GM18507 (cell line): Measurements from ENCODE around the gene OR1S2.
"Not testable (repeated sequence)": the region's sequence is repeated elsewhere in the genome, so short reads cannot be mapped to it uniquely, and the experiment has no call there.

Source experiments
- DNase-seq: peaks from one replicate; pipeline ENCODE4 v3.0.0; 2011; ENCODE audit warnings: low read depth; ENCODE audit not compliant: insufficient read length; ENCODE audit errors: extremely low spot score
- FAIRE-seq: peaks from 2 replicates; lab custom pipeline; 2011; peaks lifted over from hg19 to GRCh38; lab: Jason Lieb, UNC

Gene OR1S2

GRCh38 chr11:58204042-58204441, at the start of gene OR1S2:
Gene OR1S2, minus strand, starts transcription at chr11:58204142. Its CDS starts 0 bp downstream, at chr11:58204142.
- no peak for FAIRE-seq
- DNase-seq: no peak

DNA sequence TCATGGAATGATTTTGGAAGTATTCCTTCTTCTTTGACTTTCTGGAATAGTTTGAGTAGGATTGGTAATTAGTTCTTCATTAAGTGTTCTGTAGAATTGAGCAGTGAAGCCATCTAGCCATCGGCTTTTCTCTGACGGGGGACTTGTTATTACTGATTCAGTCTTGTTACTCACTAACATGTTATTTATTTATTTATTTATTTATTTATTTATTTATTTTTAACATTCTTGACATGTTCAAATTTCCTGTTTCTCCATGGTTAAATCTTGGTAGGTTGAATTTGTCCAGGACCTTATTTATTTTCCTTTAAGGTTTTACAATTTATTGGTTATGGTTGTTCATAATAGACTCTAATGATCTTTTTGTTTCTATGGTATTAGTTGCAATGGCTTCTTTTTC, 40.0 kb upstream of the OR1S2 start:
- FAIRE-seq (no peak), DNase-seq (no peak)

GRCh38 chr11:58227956-58228615, 24.1 kb upstream of the OR1S2 start:
- DNase-seq (no peak), FAIRE-seq (no peak)

DNA sequence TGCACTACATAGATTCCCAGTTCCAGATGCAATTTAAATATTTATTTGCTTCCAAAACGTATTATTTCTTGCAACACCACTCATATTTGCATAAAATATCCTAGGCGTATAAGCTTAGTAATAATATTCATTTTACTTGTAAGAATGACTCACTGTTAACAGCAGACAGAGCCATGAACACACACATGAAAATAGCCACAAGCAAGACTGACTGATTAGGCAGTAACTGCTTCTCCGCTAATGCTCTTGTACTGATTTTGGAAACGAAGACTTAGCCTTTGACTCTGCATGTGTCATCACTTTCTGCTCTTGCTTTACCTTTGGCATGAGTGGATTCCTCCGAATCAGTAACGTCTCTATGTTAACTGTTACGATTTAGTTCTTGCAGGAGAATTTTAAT, 18.8 kb upstream of the OR1S2 start:
- no peak for FAIRE-seq

GRCh38 chr11:58216476-58216875, 12.5 kb upstream of the OR1S2 start:
- DNase-seq (no peak), FAIRE-seq (no peak)

More for the DNA sequence above, 18.8 kb upstream of the OR1S2 start:
- DNase-seq: no peak

- FAIRE-seq: not testable (repeated sequence)
Observed at GRCh38 chr11:58212420-58212819, 8.5 kb upstream of the OR1S2 start, which contains the start of gene OR1S1. Gene OR1S1, plus strand, starts transcription at chr11:58212720.

DNA sequence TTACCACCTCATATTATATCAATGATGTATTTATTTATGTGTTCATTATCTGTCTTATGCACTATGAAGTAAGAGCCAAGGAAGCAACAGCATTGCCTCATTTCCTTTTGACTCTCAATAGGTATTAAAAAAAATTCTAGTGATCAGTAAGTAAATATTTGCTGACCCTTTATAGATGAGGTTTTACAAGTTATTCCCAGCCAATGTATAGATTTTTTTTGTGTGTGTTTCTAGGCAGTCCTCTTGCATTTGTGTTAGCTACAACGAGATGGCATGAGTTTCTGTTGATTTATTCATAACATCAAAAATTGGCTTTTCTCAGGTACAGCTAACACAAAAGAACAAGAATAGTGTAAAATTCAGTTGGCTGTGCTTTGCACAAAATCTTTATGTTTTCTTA, 4.7 kb downstream of the OR1S2 start:
- DNase-seq: no peak
- no peak for FAIRE-seq

More at GRCh38 chr11:58212420-58212819, 8.5 kb upstream of the OR1S2 start, which contains the start of gene OR1S1:
- DNase-seq: not testable (repeated sequence)

DNA sequence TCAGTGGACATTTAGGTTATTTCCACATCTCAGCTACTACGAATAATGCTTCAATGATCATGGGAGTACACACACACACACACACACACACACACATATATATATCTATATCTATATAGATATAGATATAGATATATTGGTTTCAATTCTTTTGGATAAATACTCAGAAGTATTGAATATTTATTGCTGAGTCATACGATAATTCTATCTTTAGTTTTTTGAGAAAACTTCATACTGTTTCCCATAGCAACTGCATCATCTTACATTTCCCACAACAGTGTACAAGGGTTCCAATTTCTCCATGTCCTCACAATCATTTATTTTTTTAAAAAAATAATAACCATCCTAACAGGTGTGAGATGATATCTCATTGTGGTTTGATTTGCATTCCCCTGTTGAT, 8.0 kb downstream of the OR1S2 start:
- no peak for FAIRE-seq

DNA sequence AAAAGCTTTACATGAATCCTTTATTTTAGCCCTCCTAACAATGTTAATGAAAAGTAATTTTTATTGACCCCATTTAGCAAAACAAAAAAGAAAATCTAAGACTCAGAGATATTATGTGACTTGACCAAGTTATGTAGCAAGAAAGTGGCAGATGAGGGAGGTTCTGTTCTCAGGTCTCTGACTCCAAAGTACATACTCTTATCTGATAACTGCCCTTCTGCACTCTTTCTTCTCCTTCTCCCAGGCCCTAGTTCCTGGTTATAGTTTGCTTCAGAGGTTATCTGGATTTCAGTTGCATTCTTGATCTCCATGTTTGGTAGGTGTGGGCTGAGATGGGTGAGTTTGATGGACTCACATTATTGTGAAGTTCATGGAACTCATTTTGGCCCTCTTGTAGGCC, 10.6 kb downstream of the OR1S2 start:
- FAIRE-seq (no peak), DNase-seq (no peak)

More for the DNA sequence above, 8.0 kb downstream of the OR1S2 start:
- DNase-seq: no peak

DNA sequence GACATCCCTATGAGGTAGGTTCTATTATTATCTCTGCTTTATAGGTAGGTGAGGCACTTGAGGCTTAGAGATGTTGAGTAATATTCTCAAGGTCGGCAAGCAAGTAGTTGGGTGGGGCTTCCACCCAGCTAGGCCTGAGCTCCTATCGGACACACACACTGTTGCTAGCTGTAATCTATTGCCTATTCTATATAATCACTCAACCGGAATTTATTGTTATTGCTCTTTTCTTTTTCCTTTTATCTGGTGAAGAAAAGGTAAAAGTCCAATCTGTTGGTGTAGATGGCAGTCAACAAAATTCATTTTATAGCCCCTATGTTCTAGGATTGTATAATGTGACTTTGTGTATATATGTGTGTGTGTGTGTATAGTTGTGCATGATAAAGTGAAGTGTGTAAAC, 11.7 kb downstream of the OR1S2 start:
- FAIRE-seq (no peak), DNase-seq (no peak)

DNA sequence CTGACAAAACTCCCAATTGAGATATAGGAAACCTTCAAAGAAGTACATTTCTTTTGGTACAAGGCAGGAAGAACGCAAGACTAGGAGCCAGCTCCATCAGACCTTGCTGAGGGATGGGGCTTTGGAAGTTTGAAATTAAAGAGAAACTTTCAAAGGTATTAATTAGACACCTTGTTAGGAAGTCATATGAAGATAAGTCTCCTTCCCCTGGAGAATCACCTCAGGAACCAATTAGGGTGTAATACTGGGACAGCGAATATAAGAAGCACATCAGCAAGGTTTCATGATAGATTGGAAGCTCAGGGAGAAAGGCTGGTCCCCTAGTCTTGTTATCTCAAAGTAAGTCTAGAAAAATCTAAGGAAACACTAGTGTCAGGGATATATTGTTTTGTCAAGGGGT, 15.2 kb downstream of the OR1S2 start, which contains the start of gene OR9Q2:
Gene OR9Q2, plus strand, starts transcription at position 301 of the 400 bp plus-strand sequence. CDS start 1,421 bp downstream, outside the sequence.
- DNase-seq (no peak), FAIRE-seq (no peak)

- FAIRE-seq (no peak), DNase-seq (no peak)
Observed at GRCh38 chr11:58186938-58187337, 17.0 kb downstream of the OR1S2 start.

DNA sequence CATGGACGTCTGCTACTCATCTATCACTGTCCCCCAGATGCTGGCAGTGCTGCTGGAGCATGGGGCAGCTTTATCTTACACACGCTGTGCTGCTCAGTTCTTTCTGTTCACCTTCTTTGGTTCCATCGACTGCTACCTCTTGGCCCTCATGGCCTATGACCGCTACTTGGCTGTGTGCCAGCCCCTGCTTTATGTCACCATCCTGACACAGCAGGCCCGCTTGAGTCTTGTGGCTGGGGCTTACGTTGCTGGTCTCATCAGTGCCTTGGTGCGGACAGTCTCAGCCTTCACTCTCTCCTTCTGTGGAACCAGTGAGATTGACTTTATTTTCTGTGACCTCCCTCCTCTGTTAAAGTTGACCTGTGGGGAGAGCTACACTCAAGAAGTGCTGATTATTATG, 24.3 kb downstream of the OR1S2 start:
- FAIRE-seq (no peak), DNase-seq (no peak)

DNA sequence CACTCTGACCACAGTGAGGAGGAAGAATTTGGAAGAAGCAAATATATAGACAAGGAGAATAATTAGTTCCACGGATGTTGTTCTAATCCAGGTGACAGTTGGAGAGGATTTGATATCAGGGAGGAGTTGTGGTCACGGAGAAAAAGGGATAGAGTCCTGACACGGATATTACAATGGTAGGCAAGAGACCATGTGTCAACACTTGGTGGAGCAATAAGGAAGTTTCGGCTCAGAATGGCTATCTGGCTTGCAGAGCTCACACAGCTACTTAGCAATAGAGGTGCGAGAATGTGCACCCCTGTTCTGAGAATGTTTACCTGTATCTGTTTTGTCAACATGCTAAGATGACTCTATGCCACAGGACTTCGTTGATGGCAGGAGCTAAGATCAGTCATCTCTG, 25.5 kb downstream of the OR1S2 start:
- FAIRE-seq (no peak), DNase-seq (no peak)

GRCh38 chr11:58177409-58178054, 26.4 kb downstream of the OR1S2 start:
- no peak for DNase-seq
- FAIRE-seq: no peak

GRCh38 chr11:58165504-58166106, 38.3 kb downstream of the OR1S2 start:
- DNase-seq: no peak
- no peak for FAIRE-seq

DNA sequence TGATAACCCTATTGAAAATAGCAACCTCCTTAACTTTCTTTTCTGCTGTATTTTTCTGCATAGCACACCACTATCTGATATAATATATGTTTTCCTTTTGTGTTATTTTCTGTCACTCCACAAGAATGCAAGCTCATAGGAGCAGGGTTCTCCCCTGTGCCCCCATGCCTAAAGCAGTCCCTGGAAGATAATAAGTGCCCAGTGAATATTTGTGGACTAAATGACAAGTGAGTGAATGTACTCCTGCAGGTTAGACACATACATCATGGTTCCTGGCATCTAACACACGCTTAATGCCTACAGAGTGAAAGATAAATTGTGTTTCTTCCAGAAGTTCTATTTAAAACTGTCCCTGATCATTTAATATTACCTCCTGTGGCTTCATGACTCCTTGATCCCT, 39.0 kb downstream of the OR1S2 start:
- DNase-seq: no peak

DNA sequence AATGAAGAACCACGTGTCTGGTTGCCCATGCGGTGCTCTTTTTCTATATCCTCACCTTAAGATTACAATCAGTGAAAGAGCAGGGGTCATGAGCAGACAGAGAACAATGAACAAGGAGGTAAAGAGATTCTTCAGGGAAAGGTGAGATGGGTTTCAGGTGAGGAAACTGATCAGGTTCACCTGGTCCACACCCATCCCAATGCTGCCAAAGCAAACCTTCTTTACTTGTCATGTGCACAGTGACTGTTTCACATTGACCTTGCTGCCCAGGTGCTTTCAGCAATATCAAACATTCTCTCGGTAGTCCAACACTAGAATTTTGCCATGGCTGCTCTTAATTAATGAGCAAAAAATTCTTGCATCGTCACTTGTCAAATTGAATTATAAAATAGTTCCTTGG, 39.6 kb downstream of the OR1S2 start:
- FAIRE-seq: no peak

More for the DNA sequence above, 39.0 kb downstream of the OR1S2 start:
- FAIRE-seq: no peak

More for the DNA sequence above, 39.6 kb downstream of the OR1S2 start:
- no peak for DNase-seq
